GM21825 (cell line): ENCODE measurements around the gene TUBD1.
"Not testable (repeated sequence)": the region's sequence is repeated elsewhere in the genome, so short reads cannot be mapped to it uniquely, and the experiment has no call there.

ENCODE experiments used
- ATAC-seq: cut with Tn5 transposase; IDR thresholded peaks from one replicate; pipeline ENCODE4 v1.9.1; 2021; ENCODE audit warnings: mild to moderate bottlenecking, moderate library complexity; ENCODE audit not compliant: unreplicated experiment

TUBD1 gene

DNA sequence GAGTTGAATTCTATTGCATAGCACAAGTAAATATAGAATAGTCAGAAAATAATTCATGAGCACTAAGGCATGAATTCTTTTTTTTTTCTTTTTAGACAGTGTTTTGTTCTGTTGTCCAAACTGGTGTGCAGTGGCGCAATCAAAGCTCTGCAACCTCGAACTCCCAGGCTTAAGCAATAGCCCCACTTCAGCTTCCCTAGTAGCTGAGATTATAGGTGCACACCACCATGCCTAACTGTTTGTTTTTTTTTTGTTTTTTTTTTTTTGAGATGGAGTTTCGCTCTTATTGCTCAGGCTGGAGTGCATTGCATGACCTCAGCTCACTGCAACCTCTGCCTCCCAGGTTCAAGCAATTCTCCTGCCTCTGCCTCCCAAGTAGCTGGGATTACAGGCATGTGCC lies 16.6 kb downstream of the TUBD1 start:
- no peak for ATAC-seq

DNA sequence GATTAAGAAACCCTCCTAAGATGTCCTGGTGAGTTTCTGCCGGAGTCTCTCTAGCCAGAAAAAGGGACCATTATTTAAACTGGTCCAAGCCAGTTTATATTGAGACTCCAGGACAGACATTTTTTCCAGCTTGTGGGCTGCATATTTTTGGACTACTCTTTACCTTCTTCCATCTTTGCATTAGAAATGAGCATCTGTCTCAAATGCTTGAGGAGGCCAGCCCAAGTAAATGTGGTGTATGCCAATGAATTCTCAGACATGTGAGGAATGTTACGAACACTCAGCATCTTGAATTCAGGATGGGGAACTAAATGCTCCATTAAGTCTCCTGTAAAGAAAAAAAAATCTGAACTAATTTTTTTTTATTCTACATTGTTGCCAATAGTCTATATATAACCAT lies 18.4 kb downstream of the TUBD1 start:
- ATAC-seq: no peak

DNA sequence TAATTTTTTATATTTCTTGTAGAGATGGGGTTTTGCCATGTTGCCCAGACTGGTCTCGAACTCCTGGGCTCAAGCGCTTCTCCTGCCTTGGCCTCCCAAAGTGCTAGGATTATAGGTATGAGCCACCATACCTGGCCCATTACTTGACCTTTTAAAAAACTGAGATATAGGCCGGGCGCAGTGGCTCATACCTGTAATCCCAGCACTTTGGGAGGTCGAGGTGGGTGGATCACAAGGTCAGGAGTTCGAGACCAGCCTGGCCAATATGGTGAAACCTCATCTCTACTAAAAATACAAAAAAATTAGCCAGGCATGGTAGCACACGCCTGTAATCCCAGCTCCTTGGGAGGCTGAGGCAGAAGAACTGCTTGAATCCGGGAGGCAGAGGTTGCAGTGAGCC lies 19.3 kb downstream of the TUBD1 start:
- not testable (repeated sequence) for ATAC-seq

DNA sequence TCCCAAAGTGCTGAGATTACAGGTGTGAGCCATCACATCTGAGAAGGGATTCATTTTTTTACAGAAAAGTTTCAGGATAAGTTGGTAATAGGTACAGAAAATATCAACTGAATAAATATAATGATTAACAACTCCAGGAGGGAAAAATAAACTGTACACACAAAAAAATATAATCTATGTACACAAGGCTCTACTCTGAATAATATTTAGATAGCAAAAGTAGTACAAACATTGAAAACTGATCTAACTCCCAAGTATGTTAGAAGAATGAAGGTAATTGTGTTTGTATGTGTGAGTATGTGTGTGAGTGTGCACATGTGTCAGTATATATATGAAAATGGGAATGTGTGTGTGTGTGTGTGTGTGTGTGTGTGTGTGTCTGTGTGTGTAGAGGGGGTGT lies 20.4 kb downstream of the TUBD1 start:
- ATAC-seq: no peak

DNA sequence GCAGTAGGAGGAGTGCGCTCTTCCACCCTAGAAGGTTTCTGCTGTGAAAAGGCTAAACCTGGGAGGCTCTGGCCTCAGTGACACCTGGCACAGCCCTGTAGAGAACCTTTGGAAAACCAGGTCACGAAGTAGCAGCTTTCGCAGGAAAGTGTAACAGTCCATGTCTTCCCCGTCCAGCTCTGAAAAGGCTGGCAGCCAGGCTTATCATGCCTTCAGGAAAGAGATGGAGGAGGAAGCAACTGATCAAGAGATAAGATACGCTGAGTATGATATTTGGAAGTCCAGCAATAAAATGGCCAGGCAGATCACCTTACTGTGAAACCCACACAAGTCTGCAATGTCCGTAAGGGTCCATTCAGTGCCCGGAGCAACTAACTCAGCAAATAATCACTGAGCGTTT lies 22.3 kb downstream of the TUBD1 start:
- no peak for ATAC-seq

DNA sequence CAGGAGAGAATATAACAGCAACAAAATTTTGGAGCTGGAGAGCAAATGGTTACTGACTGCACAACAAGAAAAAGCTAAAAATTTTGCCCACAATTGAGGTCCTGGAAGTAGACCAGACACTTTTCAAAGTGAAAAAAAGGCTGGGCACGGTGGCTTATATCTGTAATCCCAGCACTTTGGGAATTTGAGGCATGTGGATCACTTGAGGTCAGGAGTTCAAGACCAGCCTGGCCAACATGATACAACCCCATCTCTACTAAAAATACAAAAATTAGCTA lies 22.9 kb downstream of the TUBD1 start:
- no peak for ATAC-seq

DNA sequence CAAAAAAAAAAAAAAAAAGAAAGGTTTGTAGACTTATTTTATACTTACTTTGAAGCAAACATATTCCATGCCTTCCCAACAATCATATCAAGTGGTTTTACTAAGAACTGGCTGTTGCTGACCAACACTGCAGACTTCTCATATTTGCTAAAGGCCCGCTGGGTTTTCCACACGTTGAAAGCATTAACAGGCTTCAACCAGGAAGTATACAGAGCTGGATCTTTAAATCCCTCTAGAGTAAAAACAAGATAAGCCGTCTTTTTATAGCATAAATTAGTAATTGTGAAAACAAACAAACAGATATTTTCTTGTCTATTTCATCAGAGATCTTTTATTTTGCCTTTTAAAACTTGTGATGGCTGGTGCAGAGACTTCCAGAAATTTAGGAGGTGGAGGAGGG lies 29.1 kb downstream of the TUBD1 start:
- ATAC-seq: no peak

DNA sequence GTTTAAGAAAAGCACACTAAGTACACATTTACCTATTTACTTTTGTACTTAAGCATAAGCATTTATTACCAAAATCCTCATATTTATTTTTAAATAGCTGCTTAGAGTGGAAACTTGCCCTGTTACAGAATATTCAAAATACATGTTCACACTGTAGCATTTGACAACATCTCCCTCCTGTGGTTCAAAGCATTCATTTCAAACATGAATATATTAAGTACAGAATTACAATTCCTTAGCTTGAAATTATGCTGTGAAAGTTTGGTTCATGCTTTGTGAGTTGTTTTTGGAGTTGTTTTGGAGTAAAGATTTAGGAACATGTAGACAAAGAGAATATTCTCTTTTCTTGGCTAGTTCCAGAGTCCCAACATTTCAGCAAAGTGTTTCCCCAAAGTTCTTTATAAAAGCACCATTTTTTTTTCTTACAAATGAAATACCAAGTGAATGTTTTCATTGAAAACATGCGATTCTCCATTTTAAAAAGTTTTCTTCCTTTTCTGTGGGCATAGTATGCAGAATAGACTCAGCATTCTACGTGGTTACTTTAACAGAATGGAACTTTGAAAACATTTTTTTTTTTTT lies 33.2 kb downstream of the TUBD1 start:
- no peak for ATAC-seq

DNA sequence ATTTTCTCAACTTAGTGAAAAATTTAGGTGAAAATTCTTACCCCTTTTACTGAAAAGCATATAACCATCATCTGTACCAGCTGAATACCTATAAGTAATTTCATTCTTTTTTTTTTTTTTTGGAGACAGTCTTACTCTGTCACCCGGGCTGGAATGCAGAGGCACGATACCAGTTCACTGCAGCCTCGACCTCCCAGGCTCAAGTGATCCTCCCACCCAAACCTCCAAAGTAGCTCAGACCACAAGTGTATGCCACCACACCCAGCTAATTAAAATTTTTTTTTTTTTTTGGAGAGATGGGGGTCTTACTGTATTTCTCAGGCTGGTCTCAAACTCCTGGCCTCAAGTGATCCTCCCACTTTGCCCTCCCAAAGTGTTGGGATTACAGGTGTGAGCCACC lies 33.8 kb downstream of the TUBD1 start:
- no peak for ATAC-seq

DNA sequence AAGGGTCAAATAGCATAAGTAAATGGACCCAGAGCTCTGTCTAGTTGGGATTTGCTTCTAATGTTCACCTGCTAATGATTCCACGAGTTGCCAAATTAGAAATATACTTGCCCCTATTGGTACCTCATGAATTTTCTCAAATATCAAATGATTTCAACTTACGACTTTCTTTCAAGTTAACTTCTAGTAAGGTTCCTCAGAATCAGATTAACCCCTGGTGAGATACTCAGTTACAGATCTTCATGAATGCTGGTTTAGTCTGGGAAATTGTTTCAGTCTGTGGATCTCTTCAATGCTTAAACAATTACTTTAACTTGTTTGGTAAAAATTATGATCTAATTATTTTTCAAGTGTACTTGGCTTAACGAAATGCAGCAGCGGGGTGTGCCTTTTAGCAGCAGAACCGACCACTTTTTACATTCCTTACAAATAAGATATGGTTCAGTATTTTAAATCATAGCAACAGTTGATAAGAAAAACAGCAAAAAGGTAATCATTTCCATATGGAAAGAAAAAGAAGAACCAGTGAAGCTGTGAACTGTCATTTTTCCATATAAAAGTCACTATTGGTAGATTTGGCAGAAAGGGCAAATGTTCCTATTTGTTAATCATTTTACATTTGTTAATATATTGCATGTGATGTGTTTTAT lies 34.5 kb downstream of the TUBD1 start:
- no peak for ATAC-seq

DNA sequence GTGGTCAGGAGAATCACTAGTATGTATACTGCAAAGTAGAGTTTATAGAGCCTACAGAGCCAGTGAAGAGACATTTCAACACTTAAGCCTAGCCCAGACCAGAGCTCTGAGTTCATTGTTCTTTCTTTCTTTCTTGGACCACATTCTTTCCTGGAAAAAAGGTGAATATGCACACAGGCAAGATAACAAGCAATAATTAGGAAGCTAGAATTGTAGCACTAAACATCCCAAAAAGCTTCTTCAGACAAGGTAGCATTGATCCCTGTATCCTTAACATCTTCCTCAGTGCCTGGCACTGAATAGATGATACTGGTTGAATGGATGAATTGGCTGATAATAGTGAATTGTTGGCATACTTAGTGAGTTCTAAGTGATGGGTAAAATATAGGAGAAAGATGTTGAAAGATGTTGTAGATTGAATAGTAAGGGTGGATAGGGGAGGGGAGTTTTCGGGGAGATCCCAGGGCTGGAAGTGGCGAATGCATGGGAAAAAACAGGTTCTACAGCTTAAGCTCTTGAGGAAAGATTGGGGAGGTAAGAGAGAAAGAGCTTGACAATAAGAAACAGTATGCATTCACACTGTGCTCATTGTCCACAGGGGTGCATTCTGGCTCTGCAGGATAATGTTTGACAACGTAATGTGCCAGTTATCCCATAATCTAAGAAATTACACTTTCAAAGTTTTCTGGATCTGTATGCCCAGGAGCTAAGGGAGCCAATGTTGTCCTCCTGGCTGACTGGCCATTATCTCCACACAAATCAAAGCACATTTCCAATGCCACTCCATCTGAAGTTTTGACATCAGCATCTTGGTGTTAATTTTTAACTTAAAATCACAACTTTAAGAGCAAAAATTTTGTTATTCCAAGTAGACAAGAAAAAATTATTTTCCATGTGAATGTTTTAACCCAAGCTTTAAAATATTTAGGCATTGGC lies 35.6 kb downstream of the TUBD1 start:
- ATAC-seq: no peak

DNA sequence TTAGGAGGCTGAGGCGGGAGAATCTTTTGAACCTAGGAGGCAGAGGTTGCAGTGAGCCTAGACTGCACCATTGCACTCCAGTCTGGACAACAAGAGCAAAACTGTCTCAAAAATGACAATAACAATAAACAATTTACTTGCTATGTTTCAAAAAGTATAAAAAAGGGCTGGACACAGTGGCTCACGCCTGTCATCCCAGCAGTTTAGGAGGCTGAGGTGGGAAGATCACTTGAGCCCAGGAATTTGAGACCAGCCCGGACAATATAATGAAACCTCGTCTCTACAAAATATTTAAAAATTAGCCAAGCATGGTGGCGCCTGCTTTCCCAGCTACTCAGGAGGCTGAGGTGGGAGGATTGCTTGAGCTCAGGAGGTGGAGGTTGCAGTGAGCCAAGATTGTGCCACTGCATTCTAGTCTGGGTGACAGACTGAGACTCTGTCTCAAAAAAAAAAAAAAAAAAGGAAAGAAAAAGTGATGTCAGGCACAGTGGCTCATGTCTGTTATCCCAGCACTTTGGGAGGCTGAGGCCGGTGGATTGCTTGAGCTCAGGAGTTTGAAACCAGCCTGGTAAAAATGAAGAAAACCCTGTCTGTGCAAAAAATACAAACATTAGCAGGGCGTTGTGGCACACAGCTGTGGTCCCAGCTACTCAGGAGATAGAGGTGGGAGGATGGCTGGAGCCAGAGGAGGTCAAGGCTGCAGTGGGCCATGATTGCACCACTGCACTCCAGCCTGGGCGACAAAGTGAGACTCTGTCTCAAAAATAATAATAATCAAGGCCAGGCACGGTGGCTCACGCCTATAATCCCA lies 38.6 kb downstream of the TUBD1 start:
- not testable (repeated sequence) for ATAC-seq

DNA sequence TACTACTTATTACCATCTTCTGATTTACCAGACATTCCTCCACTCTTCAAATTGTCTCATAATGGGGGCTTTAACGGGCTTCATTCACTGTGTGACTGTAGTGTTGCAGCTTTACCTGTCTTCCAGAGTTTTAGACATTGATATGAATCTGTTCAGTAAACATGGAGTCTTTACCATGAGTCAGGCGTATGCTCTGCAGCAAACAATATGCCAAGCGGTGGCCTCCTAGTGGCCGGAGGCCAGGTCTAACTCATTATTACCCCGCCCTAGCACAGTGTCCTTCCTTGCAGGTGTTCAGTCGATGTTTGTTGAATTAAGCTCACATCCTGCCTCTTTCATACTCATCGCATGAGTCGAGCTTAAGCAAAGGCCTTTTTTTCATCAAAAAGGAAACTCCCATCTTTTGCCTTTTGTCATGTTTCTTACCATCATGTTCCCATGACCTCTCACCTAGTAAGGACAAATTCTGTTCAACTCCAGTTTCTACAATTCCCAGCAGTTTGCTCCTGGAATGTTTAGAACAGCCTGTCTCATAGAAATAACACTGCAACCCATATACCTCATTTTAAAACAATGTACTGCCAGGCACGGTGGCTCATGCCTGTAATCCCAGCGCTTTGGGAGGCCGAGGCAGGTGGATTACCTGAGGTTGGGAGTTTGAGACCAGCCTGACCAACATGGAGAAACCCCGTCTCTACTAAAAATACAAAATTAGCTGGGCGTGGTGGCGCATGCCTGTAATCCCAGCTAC lies 39.4 kb downstream of the TUBD1 start:
- ATAC-seq: no peak

DNA sequence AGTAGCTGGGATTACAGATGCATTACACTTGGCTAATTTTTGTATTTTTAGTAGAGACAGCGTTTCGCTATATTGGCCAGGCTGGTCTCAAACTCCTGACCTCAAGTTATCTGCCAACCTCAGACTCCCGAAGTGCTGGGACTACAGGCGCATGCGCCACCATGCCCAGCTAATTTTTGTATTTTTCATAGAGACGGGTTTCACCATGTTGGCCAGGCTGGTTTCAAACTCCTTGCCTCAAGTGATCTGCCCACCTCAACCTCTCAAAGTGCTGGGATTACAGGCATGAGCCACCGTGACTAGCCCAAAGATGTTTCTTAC lies 39.9 kb downstream of the TUBD1 start:
- ATAC-seq: not testable (repeated sequence)

DNA sequence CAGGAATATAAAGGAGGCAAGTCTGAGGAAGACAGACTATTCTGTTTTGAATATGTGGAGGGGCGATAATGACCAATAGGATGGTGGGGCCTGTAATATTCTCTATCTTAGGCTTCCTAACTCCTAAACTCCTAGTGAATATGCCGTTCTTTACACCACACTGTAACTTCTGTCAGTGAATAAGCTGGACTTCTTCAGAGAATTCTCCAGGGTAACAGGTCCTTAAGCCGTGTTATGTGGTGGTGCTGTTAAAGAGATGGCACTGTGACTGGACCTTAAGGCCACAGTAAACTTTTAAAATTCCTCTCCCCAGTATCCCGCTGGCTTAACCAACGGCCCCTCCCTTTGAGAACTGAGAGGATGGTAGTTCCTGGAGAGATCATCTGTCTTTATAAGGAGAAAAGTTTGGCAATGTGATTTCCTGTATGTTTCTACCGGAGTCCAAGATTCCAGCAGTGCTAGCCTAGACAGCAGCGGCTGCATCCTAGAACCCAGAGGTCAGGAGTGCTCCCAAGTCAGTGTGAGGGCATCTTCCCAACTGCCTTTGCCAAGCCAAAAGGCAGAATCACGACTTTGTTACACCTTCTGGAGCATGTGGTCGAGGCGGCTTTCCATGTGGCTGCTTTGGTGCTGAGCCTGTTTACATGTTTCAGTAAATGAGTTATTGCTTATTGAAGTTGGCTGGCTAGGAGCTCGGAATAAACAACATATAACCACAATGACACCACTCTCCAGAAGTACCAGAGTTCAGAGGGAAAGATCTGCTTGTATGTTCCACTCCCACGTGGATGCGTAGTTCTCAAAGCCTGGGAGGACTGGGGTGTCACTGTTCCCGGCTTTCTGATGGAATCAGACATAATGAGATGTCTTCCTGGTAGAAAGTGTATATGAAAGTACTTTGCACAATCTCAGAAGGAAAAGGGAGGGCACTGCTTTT lies 41.0 kb downstream of the TUBD1 start:
- no peak for ATAC-seq

DNA sequence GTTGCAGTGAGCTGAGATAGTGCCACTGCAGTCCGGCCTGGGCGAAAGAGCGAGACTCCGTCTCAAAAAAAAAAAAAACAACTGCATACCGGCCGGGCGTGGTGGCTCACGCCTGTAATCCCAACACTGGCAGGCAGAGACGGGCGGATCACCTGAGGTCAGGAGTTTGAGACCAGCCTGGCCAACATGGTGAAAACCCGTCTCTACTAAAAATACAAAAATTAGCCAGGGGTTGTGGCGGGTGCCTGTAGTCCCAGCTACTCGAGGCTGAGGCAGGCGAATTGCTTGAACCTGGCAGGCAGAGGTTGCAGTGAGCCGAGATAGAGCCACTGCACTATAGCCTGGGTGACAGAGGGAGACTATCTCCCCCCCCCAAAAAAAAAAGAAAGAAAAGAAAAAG lies 42.4 kb downstream of the TUBD1 start:
- ATAC-seq: not testable (repeated sequence)

DNA sequence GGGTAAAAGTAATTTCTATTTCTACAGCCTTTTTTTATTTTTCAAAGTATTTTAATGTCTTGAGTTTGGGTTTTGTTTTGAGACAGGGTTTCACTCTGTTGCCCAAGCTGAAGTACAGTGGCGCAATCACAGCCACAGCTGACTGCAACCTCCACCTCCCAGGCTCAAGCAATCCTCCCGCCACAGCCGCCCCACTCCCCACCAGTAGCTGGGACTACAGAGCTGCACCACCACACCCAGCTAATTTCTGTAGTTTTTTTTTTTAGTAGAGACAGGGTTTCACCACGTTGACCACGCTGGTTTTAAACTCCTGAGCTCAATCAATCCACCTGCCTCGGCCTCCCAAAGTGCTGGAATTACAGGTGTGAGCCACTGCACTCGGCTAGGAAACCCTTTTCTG lies 44.0 kb downstream of the TUBD1 start:
- no peak for ATAC-seq

DNA sequence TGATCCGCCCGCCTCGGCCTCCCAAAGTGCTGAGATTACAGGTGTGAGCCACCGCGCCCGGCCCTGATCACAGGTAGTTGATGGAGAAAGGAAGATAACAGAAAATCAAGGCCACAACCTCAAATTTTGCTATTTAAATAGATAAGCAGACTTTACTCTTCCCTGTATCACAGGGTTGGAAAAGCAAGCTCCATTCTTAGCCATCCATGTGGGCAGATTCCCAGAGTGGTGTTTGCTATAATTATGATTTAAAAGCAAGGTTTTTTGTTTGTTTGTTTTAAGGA lies 44.4 kb downstream of the TUBD1 start:
- ATAC-seq: no peak

DNA sequence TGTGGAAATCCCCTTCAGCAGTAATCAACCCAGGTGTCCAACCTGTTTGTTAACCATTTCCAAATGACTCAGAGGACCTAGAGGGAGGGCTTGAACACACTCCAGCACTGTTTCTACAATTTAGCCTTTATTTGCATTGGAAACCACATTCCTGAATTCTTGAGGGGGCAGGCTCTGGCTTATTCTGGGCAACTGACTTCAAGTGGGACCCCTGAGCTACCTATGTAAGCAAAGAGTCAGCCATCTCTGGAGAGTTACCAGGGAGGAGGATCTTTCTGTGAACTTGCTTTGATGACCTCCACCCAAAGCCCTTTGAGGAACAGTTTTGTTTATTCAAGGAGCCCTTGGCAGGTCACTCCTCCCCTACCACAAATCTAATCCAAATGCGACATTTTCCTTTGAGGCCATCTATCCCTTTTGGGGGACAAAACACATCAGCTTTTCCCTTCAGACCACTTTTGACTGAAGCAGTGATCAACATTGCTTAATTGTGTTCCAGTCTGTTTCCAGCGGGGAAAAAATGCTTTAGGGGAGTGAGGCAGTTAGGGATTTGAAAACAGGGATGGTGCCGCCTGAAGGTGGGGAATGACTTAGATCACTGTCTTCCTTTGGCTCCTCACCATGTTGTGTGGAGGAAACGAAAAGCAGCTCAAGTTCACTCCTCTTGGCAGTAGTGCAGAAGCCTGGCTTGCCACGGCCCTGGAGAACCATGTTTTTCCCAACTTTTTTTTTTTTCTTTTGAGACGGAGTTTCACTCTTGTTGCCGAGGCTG lies 46.2 kb downstream of the TUBD1 start:
- peak; percentile 46 for ATAC-seq
